Measurements from ENCODE around the gene GMPR. TPM values are rescaled to one million over a fixed set of nuclear protein-coding genes. Genes with fewer than 3 reads are reported as not detected.

Gene GMPR
- total RNA-seq, 1 donor from 2014 or later: 5.2 TPM

- DNase-seq (ENCODE audit: low read depth in 2 of 2): no peak
Measured at GRCh38 chr6:16270178-16270794, 31.9 kb downstream of the GMPR start.

DNA sequence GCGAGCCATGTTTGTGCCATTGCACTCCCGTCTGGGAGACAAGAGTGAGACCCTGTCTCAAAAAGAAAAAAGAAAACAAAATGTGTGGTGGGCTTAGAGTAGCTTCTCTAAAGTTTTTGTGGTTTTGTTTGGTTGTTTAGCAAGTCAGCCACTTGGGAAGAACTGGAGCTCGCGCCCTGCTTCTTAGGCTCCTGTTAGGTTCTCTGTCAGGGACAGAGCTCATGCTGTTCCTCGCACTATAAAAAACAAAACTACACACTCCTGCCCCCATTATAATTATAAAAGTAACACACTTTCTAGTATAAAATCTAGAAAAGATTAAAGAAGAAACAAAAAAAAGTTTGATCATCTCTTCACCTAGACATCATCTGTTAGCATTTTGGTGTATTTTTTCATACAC is 33.0 kb downstream of the GMPR start:
- no peak for DNase-seq (ENCODE audit: low read depth in 2 of 2)

- no peak for DNase-seq (ENCODE audit: low read depth in 2 of 2)
Measured at GRCh38 chr6:16272201-16272600, 33.8 kb downstream of the GMPR start.

- DNase-seq (ENCODE audit: low read depth in 2 of 2): peak in 1 of 2 donors; percentile 18
Measured at GRCh38 chr6:16273256-16273655, 34.9 kb downstream of the GMPR start.

GRCh38 chr6:16274483-16274882 is 36.1 kb downstream of the GMPR start:
- DNase-seq (ENCODE audit: low read depth in 2 of 2): no peak

DNA sequence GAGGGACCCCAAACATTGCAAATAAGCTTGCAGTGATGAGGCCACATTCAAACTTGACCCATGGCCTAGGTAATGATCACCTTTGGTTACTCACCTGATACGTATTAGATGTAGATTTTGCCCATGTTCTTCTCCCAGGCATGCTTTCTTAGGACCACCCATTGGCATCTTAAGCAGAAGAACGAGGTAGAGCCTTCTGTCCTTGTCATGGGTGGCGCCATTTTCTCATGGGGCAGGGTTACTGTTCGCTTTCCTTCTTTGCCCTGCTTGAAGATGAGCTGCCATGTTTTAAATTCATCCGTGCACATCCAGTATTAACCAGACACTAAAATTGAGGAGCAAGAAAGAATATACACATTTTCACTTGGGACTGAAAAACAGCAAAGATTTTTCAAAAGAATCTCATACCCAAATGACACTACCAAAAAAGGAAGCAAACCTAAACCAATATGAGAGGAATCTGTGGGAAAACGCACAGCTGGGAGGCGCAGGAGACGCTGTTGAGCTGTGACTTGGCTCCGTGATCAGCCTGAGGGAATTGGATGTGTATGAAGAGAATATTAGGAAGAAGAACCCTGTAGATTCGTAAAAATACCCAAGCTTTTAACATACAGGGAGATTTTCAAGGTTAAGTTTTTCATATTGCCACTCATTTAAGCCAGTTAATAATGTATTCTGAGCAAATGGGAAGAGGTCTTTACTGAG is 36.6 kb downstream of the GMPR start:
- no peak for DNase-seq (ENCODE audit: low read depth in 2 of 2)

DNA sequence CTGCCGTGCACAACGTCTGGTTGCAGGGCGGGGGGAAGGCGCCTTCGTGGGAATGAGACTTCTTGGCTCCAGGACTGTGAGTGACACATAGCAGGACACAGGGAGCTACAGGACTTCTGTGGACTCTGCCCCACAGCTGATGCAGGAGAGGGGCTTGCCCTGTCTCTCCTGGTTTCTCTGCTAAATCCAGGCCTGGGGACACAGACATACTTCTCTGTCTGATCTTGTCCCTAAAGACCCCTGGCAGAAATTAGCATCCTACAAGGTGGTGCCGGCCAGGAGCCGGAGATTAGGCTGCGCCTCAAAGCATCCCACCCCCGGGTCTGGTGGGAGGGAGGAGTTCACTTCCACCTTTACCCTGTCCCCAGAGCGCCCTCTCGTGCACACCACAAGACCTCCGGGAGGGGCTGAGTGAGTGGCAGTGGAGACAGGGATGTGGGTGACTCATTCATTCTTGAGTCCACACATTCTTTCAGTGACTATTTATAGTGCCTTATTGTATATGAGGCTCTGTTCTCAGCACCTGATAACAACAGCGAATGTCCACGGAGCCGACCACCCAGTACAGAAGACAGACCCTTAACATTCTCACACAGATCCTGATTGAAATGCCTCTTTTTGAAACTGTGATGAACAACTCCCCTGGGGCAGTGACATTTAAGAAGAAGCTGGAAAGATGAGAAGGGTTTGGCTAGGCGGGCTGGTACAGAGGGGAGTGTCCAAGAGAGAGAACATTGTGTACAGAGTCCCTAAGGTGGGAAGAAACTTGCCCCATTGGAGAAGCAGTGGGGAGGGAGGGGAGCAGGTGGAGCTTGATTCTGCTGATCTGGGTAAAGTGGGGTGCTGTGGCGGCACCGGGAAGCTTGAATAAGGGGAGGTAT is 39.0 kb downstream of the GMPR start:
- peak; percentile 70 to 95 for DNase-seq (ENCODE audit: low read depth in 2 of 2)

- DNase-seq (ENCODE audit: low read depth in 2 of 2): no peak
Measured at GRCh38 chr6:16278048-16278724, 39.8 kb downstream of the GMPR start.

DNA sequence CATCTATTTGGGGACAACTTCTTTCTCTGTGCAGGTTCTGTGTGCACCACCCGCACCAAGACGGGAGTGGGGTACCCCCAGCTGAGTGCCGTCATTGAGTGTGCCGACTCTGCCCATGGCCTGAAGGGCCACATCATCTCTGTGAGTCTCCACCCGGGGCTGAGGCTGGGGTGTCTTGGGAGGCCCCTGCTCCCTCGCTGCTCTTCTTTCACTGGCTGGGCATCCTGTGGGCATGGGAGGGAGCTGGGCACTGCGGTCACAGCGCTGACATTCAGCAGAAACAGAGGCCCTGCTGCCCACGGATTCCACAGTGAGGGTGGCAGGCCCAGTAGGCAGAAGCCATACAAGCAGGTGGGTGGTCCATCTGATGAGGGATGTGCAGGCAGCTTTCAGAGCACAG is 40.4 kb downstream of the GMPR start:
- no peak for DNase-seq (ENCODE audit: low read depth in 2 of 2)

DNA sequence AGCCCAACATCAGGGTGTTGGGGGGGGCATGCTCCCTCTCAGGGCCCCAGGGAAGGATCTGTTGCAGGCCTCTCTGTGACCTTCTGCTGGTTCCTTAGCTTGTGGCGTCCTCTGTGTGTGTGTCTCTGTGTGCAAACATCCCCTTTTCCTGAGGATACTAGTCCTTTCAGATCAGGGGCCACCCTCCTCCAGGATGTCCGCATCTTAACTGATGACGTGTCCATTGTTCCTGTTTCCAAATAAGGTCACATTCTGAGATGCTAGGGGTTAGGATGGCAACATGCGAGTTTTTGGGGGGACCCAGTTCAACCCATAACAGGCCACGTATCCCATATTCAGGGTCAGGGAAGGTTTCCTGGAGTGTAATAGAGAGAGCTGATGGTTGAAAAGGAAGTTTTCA is 40.9 kb downstream of the GMPR start:
- peak in 1 of 2 donors; percentile 31 for DNase-seq (ENCODE audit: low read depth in 2 of 2)

- DNase-seq (ENCODE audit: low read depth in 2 of 2): no peak
Measured at GRCh38 chr6:16282370-16282769, 44.0 kb downstream of the GMPR start.

DNA sequence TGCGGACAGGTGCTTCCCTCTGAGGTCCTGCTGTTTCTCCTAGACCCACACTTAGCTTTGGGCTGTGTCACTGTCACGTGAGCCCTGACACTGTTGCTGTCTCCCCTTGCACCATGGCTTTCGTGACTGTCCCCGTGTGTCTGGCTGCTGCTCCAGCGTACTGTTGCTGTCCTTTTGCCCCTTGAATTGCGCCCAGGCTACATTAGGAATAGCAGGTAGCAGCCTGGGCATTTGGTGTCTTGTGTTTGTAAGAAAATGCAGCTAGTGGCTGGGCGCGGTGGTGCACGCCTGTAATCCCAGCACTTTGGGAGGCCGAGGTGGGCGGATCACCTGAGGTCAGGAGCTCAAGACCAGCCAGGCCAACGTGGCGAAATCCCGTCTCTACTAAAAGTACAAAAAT is 46.1 kb downstream of the GMPR start:
- no peak for DNase-seq (ENCODE audit: low read depth in 2 of 2)

DNA sequence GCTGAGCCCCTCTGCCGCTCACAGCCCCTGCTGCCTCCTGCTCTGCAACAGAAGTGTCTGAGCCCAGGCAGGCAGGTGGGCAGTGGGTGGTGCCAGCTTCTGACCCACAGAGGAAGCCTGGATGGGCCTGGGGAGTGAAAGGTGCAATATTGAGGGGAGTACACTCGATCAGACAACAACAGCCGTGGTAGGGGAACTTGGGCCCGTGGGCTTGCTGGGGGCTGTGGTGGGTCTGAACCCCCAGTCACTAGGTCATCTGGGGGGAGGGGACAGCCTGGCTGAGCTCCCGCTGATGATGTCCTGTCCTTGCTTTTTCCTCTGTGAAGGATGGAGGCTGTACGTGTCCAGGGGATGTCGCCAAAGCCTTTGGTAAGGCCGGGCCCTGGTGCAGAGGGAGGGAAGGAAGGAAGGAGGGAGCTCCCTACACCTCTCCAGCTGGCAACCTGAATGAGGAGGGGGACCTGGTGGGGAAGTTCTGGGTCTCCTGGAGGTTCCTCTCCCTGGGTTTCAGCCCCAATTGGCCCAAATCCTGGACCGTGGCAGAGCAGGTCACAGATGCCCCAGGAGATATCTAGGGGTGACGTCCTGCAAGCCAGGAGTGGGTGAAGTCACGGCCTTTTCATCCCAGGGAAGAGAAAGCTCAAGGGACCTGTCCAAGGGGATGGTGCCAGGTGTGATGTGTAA is 47.2 kb downstream of the GMPR start:
- DNase-seq (ENCODE audit: low read depth in 2 of 2): no peak

- DNase-seq (ENCODE audit: low read depth in 2 of 2): peak; percentile 32 to 68
Measured at GRCh38 chr6:16286151-16286522, 47.8 kb downstream of the GMPR start.

DNA sequence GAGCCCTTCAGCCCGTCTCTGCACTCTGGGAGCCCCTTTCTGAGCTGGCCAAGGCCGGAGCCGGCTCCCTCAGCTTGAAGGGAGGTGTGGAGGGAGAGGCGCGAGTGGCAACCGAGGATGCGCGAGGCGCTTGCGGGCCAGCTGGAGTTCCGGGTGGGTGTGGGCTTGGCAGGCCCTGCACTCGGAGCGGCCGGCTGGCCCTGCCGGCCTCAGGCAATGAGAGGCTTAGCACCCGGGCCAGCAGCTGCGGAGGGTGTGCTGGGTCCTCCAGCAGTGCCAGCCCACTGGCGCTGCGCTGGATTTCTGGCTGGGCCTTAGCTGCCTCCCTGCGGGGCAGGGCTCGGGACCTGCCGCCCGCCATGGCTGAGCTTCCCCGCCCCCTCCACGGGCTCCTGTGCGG is 49.8 kb downstream of the GMPR start:
- DNase-seq (ENCODE audit: low read depth in 2 of 2): no peak

- no peak for DNase-seq (ENCODE audit: low read depth in 2 of 2)
Measured at GRCh38 chr6:16291739-16292138, 53.4 kb downstream of the GMPR start.

GRCh38 chr6:16292432-16292831 is 54.0 kb downstream of the GMPR start:
- DNase-seq (ENCODE audit: low read depth in 2 of 2): no peak

DNA sequence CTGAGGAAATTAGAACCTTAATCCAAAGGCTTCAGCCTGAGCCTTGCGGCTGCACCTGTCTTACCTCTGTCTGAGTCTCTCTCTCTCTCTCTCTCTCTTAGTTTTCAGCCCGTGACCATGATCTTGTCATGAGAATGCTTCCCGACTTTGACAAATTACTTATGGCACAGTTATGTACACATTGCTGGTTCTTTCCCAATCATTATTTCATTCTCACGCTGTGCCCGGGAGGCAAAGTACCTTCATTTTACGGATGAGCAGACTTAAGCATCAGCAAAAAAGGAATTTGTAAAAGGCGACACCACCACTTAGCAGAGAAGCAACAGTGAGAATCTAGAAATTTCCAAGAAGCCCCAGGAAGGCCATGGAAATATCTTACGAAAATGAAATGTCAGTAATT is 54.6 kb downstream of the GMPR start:
- no peak for DNase-seq (ENCODE audit: low read depth in 2 of 2)

DNA sequence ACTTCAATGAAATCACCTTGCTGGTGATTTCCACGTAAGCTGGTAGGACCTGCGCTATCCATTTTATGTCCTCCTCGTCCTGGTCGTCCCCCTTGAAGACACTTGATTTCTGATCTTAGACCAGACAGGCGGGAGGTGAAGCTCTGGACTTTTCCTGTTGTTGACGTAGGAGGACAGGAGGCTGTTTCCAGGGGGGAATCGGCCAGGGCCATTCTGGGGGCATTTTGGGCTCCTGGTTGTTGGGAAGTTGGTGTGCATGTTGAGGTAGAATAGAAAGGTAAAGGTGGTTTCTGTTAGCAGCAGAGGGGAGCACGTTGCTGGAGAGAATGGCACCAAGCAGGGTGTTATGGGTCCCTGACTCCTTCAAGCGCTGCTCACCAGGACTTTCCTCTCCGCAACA is 56.0 kb downstream of the GMPR start:
- DNase-seq (ENCODE audit: low read depth in 2 of 2): no peak

GRCh38 chr6:16295060-16295459 is 56.7 kb downstream of the GMPR start:
- DNase-seq (ENCODE audit: low read depth in 2 of 2): no peak

DNA sequence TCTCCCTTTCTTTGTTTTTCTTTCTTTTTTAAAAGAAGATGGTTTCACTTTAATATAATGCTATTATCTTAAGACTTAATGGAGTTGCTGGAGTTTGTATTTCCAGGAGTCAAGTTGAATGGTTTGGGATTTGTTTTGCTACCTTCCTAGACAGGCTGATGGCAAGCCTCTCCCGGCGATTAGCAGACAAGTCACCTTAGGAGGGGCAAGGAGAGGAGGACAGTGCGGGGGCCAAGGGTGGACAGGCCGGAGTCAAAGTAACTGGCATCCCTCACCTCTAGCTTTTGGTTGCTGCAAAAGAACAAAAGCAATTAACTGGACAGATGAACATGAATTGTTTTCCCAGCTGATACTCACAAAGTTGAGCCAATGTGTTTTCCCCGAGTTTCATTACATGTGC is 57.1 kb downstream of the GMPR start:
- no peak for DNase-seq (ENCODE audit: low read depth in 2 of 2)
